K562 (cell line): Measurements from ENCODE around the gene PACS1. TPM values are rescaled to one million over a fixed set of nuclear protein-coding genes. Genes with fewer than 3 reads are reported as not detected.

Experiments used
- CEBPB ChIP-seq: fragments of 450-650 bp; IDR thresholded peaks from 2 replicates; pipeline ENCODE4 v1.6.1; 2016; ENCODE audit warnings: missing genetic modification characterization, missing compliant biosample characterization
- CREB3L1 ChIP-seq: fragments of 450-650 bp; IDR thresholded peaks from 2 replicates; pipeline ENCODE4 v1.6.1; 2014; ENCODE audit warnings: low read depth, mild to moderate bottlenecking, moderate library complexity, borderline replicate concordance
- KDM2B ChIP-seq: fragments of 250-450 bp; sonication (Bioruptor Pico); IDR thresholded peaks from 2 replicates; pipeline ENCODE4 v1.8.0; 2021; ENCODE audit warnings: mild to moderate bottlenecking, moderate library complexity
- MEIS2 ChIP-seq: fragments of 450-650 bp; IDR thresholded peaks from 2 replicates; pipeline ENCODE4 v1.6.1; 2014; ENCODE audit warnings: mild to moderate bottlenecking; ENCODE audit not compliant: partially characterized antibody
- MITF ChIP-seq: IDR thresholded peaks from 2 replicates; pipeline ENCODE4 v1.6.1; 2014; ENCODE audit warnings: antibody characterized with exemption
- NCOR1 ChIP-seq: fragments of 450-650 bp; IDR thresholded peaks from 2 replicates; pipeline ENCODE4 v1.6.1; 2016; ENCODE audit warnings: mild to moderate bottlenecking, moderate library complexity
- RNF219 ChIP-seq: fragments of 250-450 bp; sonication (Bioruptor Pico); IDR thresholded peaks from 2 replicates; pipeline ENCODE4 v1.5.0; 2022; ENCODE audit warnings: mild to moderate bottlenecking
- RREB1 ChIP-seq: fragments of 250-450 bp; sonication (Bioruptor Pico); IDR thresholded peaks from 2 replicates; pipeline ENCODE4 v1.4.0; 2020
- STAT5A ChIP-seq: IDR thresholded peaks from 2 replicates; pipeline ENCODE4 v1.6.1; 2012; ENCODE audit warnings: low read length, inconsistent platforms, borderline replicate concordance
- ZBTB11 ChIP-seq, 3 experiments: fragments of 200-800 bp in 1 of 3; fragments of 250-450 bp in 1 of 3; fragments of 450-650 bp in 1 of 3; sonication (Bioruptor Pico) in 1 of 3; sonication (Bioruptor generic) in 1 of 3; formaldehyde crosslinking in 1 of 3; IDR thresholded peaks; 2 replicates each; pipeline versions ENCODE4 v1.6.1 to v1.8.0; 2016 to 2022; ENCODE audit warnings: mild to moderate bottlenecking in 2 of 3, missing genetic modification characterization in 2 of 3, missing compliant biosample characterization in 1 of 3, moderate library complexity in 1 of 3
- ZNF3 ChIP-seq: fragments of 250-450 bp; sonication (Bioruptor Pico); IDR thresholded peaks from 2 replicates; pipeline ENCODE4 v1.5.0; 2021; ENCODE audit warnings: mild to moderate bottlenecking, moderate library complexity
- polyA plus RNA-seq, 8 experiments: library from polyadenylated mRNA; depleted of rRNA in 4 of 8; stranded (reverse) in 5 of 8; unstranded in 3 of 8; fragments of >200 nt; fragmentation: Nextera tagmentation in 2 of 8; fragmentation: Illumina TruSeq in 1 of 8; extraction: Ambion mirVana in 2 of 8; extraction: Trizol in 1 of 8; gene quantifications; 2 replicates each; pipeline versions ENCODE4 v1.2.1 to v1.2.3, GENCODE V29; 2011 to 2014; ENCODE audit warnings: inconsistent platforms in 1 of 8, missing spikeins in 1 of 8
- total RNA-seq, 7 experiments: library from RNA; depleted of rRNA in 6 of 7; stranded (reverse); fragments of >200 nt in 6 of 7; fragmentation: Illumina TruSeq in 2 of 7; extraction: Trizol in 2 of 7; gene quantifications; 2 replicates each; pipeline versions ENCODE4 v1.2.1 to v1.2.3, GENCODE V29; 2011 to 2021; ENCODE audit warnings: low replicate concordance in 1 of 7

The PACS1 gene
- total and polyA plus RNA-seq, 9 of the 15 experiments (the other 6 are each of a cell fraction or from before 2014, with no cell fraction given) = 0.34 to 28.1 (median 8.5) TPM

GRCh38 chr11:66288671-66289547, 218.8 kb downstream of the PACS1 start, which contains the start of gene YIF1A (continued):
- TF ChIP-seq MITF = no peak
- no peak for TF ChIP-seq NCOR1
- TF ChIP-seq ZNF3 (CRISPR knock-in tag) = no peak
- TF ChIP-seq RNF219 (CRISPR knock-in tag) = no peak
- TF ChIP-seq RREB1 (CRISPR knock-in tag) = peak; percentile 77; the same call in 1 of the 2 replicates
- TF ChIP-seq CREB3L1 = peak; percentile 99
- peak; percentile 76 for TF ChIP-seq MEIS2
- no peak for TF ChIP-seq STAT5A
- no peak for TF ChIP-seq CEBPB (tag)
- TF ChIP-seq KDM2B (CRISPR knock-in tag) = no peak
- no peak for TF ChIP-seq ZBTB11 (CRISPR knock-in tag; IDR thresholded peaks at IDR 0.05)
